Cortex of kidney (tissue), 1 donor: ENCODE measurements around the gene CFAP77.

ENCODE experiments used
- DNase-seq: peaks from one replicate; lab custom pipeline; 2025; lab: John Stamatoyannopoulos, UW

CFAP77 gene

GRCh38 chr9:132600326-132600984 is 190.4 kb downstream of the CFAP77 start:
- DNase-seq, result no peak

GRCh38 chr9:132602207-132602606 is 192.2 kb downstream of the CFAP77 start:
- no peak for DNase-seq

GRCh38 chr9:132605387-132605786 is 195.4 kb downstream of the CFAP77 start:
- no peak for DNase-seq

GRCh38 chr9:132606066-132606465 is 196.1 kb downstream of the CFAP77 start:
- DNase-seq, result no peak

- no peak for DNase-seq
Observed at GRCh38 chr9:132609184-132609583, 199.2 kb downstream of the CFAP77 start.

GRCh38 chr9:132609829-132610228 is 199.8 kb downstream of the CFAP77 start:
- no peak for DNase-seq

- DNase-seq, result no peak
Observed at GRCh38 chr9:132610661-132611060, 200.7 kb downstream of the CFAP77 start.

- no peak for DNase-seq
Observed at GRCh38 chr9:132614324-132614723, 204.3 kb downstream of the CFAP77 start.

GRCh38 chr9:132615774-132616173 is 205.8 kb downstream of the CFAP77 start:
- DNase-seq, result no peak

GRCh38 chr9:132616725-132617124 is 206.7 kb downstream of the CFAP77 start:
- DNase-seq, result no peak

- DNase-seq, result no peak
Observed at GRCh38 chr9:132622159-132622558, 212.1 kb downstream of the CFAP77 start.
